ENCODE measurements around the gene MAST1.

DNA sequence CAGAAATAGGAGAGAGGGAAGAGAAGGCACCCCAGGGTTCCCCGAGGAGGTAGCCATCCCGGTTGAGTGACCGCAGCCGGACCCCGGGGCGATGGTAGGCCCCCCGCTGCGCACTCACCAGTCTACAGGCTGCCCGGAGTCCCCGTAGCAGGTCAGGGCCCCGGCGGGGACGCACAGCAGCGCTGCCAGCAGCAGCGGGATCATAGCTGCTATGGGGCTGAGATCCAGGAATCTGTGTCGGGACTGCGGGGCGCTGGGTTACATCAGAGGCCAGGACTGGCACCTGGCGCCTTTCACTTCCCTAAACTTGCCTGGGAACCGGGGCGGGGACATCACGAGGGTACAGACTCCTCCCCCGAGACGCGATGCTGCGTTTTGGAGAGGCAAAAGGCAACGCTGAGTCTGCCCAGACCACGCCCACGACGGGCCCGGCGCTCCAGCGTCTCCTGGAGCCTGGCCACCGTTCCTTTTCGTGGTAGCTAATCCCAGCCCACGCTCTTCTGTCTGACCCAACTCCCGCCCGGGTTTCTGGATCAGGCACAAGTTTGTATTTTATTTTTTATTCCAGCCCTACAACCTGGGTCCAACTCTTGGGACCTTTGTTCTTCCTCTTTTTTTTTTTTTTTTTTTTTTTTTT is 43.0 kb downstream of the MAST1 start, which contains the start of gene DNASE2:
- TF ChIP-seq GATA1 (IDR thresholded peaks at IDR 0.05; ENCODE audit: low read depth, low read length) (no peak), POLR2A (IDR thresholded peaks at IDR 0.05; ENCODE audit: low read length) (peak; percentile 91)

Data from erythroblast (primary cell).